Uterus (tissue), 2 donors: ENCODE measurements around the gene OR2AG1.

Experiments used
- POLR2A ChIP-seq, 2 donors: fragments of 450-650 bp; IDR thresholded peaks; one replicate each; pipeline ENCODE4 v1.6.1; 2016; ENCODE audit warnings: antibody characterized with exemption in 2 of 2, mild to moderate bottlenecking in 1 of 2, moderate library complexity in 1 of 2
- TF ChIP-seq, protein P1 (sequence below), 4 experiments: fragments of 200-600 bp in 2 of 4; fragments of 450-650 bp in 2 of 4; sonication (generic) in 2 of 4; IDR thresholded peaks; one replicate each; pipeline ENCODE4 v1.5.1; 2016 to 2019; ENCODE audit warnings: antibody characterized with exemption in 4 of 4, mild to moderate bottlenecking in 2 of 4, moderate library complexity in 1 of 4

DNA sequence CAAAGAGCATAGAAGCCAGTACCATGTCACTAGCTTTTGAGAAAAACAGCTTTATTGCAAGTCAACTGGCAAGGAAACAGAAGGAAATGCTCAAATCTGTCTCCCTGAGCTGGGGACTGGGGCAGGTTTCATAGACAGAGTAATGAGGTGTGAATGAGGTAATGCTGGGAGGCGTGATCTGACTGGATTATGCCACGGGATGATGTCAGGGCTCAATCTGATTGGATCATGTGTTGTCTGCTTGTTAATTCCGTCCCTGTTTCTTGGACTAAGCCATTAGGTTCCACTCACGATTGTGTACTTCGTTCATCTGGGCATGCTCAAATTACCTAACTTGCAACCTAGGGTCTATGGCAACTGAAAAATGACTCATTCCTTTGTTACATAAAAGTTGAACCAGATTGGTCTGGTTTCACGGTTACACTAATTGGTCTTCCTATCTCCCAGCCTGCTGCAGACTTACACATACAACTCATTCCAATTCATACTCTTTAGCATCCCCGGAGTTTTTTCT is 42.5 kb downstream of the OR2AG1 start:
- TF ChIP-seq POLR2A (IDR thresholded peaks at IDR 0.05), result no peak
- TF ChIP-seq, protein P1, sequence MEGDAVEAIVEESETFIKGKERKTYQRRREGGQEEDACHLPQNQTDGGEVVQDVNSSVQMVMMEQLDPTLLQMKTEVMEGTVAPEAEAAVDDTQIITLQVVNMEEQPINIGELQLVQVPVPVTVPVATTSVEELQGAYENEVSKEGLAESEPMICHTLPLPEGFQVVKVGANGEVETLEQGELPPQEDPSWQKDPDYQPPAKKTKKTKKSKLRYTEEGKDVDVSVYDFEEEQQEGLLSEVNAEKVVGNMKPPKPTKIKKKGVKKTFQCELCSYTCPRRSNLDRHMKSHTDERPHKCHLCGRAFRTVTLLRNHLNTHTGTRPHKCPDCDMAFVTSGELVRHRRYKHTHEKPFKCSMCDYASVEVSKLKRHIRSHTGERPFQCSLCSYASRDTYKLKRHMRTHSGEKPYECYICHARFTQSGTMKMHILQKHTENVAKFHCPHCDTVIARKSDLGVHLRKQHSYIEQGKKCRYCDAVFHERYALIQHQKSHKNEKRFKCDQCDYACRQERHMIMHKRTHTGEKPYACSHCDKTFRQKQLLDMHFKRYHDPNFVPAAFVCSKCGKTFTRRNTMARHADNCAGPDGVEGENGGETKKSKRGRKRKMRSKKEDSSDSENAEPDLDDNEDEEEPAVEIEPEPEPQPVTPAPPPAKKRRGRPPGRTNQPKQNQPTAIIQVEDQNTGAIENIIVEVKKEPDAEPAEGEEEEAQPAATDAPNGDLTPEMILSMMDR (IDR thresholded peaks at IDR 0.05), result no peak
